Measurements from ENCODE around the gene SRPK3.
A peak's percentile ranks its signal among the peaks of the same experiment; 100 is the strongest.

The SRPK3 gene

GRCh38 chrX:153789654-153790053 lies 8.8 kb downstream of the SRPK3 start:
- no peak for DNase-seq

- DNase-seq, result no peak
Observed at GRCh38 chrX:153791104-153791852, 10.4 kb downstream of the SRPK3 start.

- no peak for DNase-seq
Observed at GRCh38 chrX:153792368-153792767, 11.5 kb downstream of the SRPK3 start.

- no peak for DNase-seq
Observed at GRCh38 chrX:153793291-153793690, 12.4 kb downstream of the SRPK3 start.

GRCh38 chrX:153794018-153794896 lies 13.4 kb downstream of the SRPK3 start, which contains the start of the genes IDH3G and SSR4:
IDH3G (minus strand) TSS chrX:153794375; CDS start chrX:153794326, 49 bp downstream.
SSR4 (plus strand) TSS chrX:153794668; CDS start chrX:153794688, 20 bp downstream.
- DNase-seq, result peak; percentile 96

- DNase-seq, result peak; percentile 44
Observed at GRCh38 chrX:153794897-153795816, 14.3 kb downstream of the SRPK3 start.

GRCh38 chrX:153797415-153798015 lies 16.7 kb downstream of the SRPK3 start:
- no peak for DNase-seq

- DNase-seq, result no peak
Observed at GRCh38 chrX:153799326-153799725, 18.5 kb downstream of the SRPK3 start.

- DNase-seq, result no peak
Observed at GRCh38 chrX:153800177-153800722, 19.4 kb downstream of the SRPK3 start.

- no peak for DNase-seq
Observed at GRCh38 chrX:153800746-153801145, 19.9 kb downstream of the SRPK3 start.

GRCh38 chrX:153801669-153802068 lies 20.8 kb downstream of the SRPK3 start:
- DNase-seq, result no peak

- no peak for DNase-seq
Observed at GRCh38 chrX:153802513-153803045, 21.7 kb downstream of the SRPK3 start.

GRCh38 chrX:153803211-153804099 lies 22.6 kb downstream of the SRPK3 start:
- no peak for DNase-seq

GRCh38 chrX:153804100-153804595 lies 23.3 kb downstream of the SRPK3 start:
- DNase-seq, result no peak

- DNase-seq, result no peak
Observed at GRCh38 chrX:153804621-153805020, 23.8 kb downstream of the SRPK3 start.

- DNase-seq, result no peak
Observed at GRCh38 chrX:153805436-153805835, 24.6 kb downstream of the SRPK3 start.

- DNase-seq, result no peak
Observed at GRCh38 chrX:153806999-153807575, 26.2 kb downstream of the SRPK3 start.

- no peak for DNase-seq
Observed at GRCh38 chrX:153807976-153808375, 27.1 kb downstream of the SRPK3 start.

- no peak for DNase-seq
Observed at GRCh38 chrX:153812220-153812619, 31.4 kb downstream of the SRPK3 start.

- DNase-seq, result no peak
Observed at GRCh38 chrX:153813161-153813560, 32.3 kb downstream of the SRPK3 start.
